Hippocampal formation (tissue), 2 donors: ENCODE data around the gene THRA.

Source experiments
- DNase-seq, 2 donors: peaks; one replicate each; lab custom pipeline; 2025; lab: John Stamatoyannopoulos, UW

The THRA gene

GRCh38 chr17:40084477-40084876 lies 21.7 kb downstream of the THRA start:
- DNase-seq, result no peak

GRCh38 chr17:40086150-40087044 lies 23.6 kb downstream of the THRA start:
- DNase-seq, result no peak

- DNase-seq, result no peak
Measured at GRCh38 chr17:40087049-40087794, 24.5 kb downstream of the THRA start.

- no peak for DNase-seq
Measured at GRCh38 chr17:40087903-40088718, 25.3 kb downstream of the THRA start.

- DNase-seq, result no peak
Measured at GRCh38 chr17:40089077-40089895, 26.5 kb downstream of the THRA start.

GRCh38 chr17:40090237-40091119 lies 27.7 kb downstream of the THRA start:
- no peak for DNase-seq

- DNase-seq, result no peak
Measured at GRCh38 chr17:40091691-40092397, 29.1 kb downstream of the THRA start.

- DNase-seq, result peak; percentile 57 to 84
Measured at GRCh38 chr17:40092581-40092980, 29.8 kb downstream of the THRA start.

- DNase-seq, result no peak
Measured at GRCh38 chr17:40093005-40093579, 30.3 kb downstream of the THRA start.

GRCh38 chr17:40093580-40094201 lies 30.9 kb downstream of the THRA start:
- DNase-seq, result no peak

GRCh38 chr17:40094874-40095273 lies 32.1 kb downstream of the THRA start:
- no peak for DNase-seq

GRCh38 chr17:40095351-40095943 lies 32.7 kb downstream of the THRA start:
- no peak for DNase-seq

- DNase-seq, result no peak
Measured at GRCh38 chr17:40095944-40096791, 33.4 kb downstream of the THRA start.

GRCh38 chr17:40097087-40097486 lies 34.3 kb downstream of the THRA start:
- no peak for DNase-seq

- no peak for DNase-seq
Measured at GRCh38 chr17:40097931-40098845, 35.4 kb downstream of the THRA start.

GRCh38 chr17:40098846-40099618 lies 36.3 kb downstream of the THRA start:
- peak; percentile 94 to 95 for DNase-seq
